HG02981 (cell line): Measurements from ENCODE around the gene KRTAP12-3.
"Not testable (repeated sequence)": the region's sequence is repeated elsewhere in the genome, so short reads cannot be mapped to it uniquely, and the experiment has no call there.

ENCODE experiments used
- ATAC-seq: cut with Tn5 transposase; IDR thresholded peaks from one replicate; pipeline ENCODE4 v1.9.1; 2021; ENCODE audit warnings: mild to moderate bottlenecking, moderate library complexity; ENCODE audit not compliant: unreplicated experiment

KRTAP12-3 gene

DNA sequence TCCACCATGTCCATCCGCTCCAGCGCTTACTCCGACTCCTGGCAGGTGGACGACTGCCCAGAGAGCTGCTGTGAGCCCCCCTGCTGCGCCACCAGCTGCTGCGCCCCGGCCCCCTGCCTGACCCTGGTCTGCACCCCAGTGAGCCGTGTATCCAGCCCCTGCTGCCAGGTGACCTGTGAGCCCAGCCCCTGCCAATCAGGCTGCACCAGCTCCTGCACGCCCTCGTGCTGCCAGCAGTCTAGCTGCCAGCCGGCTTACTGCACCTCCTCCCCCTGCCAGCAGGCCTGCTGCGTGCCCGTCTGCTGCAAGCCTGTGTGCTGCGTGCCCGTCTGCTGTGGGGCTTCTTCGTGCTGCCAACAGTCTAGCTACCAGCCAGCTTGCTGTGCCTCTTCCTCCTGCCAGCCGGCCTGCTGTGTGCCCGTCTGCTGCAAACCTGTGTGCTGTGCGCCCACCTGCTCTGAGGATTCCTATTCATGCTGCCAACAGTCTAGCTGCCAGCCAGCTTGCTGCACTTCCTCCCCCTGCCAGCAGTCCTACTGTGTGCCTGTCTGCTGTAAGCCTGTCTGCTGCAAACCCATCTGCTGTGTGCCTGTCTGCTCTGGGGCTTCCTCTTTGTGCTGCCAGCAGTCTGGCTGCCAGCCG, 30.4 kb upstream of the KRTAP12-3 start:
- not testable (repeated sequence) for ATAC-seq

DNA sequence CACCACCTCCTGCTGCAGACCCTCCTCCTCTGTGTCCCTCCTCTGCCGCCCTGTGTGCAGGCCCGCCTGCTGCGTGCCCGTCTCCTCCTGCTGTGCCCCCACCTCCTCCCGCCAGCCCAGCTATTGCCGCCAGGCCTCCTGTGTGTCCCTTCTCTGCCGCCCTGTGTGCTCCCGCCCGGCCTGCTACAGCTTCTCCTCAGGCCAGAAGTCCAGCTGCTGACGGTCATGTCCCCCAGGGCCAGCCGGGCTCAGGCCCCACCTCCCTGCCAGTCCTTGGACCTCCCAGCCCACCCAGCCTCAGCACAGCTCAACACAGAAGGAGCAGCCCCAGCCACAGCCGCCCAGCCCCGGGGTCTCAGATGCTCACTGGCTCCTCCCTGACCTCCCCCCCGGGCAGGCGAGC, 29.9 kb upstream of the KRTAP12-3 start:
- ATAC-seq = not testable (repeated sequence)

DNA sequence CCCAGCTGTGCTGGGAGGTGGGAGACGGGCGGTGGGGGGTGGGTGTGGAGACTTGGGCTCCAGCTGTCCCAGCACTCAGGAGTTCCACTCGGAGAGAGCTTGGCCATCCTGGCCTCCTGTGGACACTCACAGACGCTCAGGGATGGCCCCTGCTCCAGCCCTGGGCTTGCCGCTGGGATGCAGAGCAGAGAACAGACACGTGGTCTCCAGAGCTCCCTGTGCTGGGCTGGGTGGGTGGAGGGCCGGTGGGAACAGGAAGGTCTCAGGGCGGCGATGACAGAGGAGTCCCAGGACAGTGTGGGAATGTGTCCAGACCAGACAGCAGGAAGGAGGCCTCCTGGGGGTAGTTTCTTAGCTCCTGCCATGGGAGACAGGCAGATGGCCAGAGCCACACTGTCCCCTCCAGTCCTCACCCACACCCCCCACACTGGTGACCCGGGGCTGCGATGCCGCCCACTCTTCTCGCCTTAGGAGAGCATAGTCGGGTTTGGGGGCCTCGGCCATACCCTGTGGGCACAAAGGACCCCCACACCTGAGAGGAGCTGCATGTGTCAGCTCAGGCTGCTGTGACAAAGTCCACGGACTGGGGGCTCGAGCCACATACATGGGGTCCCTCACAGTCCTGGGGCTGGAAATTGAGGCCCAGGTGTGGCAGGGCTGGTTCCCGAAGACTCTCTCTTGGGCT, 28.9 kb upstream of the KRTAP12-3 start:
- ATAC-seq = no peak

DNA sequence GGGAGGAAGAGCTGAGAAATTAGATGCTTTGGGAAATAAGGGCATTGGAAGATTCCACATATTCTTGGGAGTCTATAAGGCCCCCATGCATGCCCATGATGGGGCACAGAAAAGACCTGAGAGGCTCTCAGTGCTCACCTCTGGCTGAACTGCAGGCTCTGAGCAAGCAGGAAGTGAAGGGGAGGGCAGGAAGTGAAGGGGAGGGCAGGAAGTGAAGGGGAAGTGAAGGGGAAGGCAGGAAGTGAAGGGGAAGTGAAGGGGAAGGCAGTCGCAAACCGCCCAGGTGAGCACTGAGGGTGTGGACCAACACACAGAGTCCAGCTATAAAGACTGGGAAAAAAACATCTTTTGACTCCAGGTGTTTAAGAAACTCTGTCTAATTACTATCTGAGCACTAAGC, 27.3 kb upstream of the KRTAP12-3 start:
- no peak for ATAC-seq

DNA sequence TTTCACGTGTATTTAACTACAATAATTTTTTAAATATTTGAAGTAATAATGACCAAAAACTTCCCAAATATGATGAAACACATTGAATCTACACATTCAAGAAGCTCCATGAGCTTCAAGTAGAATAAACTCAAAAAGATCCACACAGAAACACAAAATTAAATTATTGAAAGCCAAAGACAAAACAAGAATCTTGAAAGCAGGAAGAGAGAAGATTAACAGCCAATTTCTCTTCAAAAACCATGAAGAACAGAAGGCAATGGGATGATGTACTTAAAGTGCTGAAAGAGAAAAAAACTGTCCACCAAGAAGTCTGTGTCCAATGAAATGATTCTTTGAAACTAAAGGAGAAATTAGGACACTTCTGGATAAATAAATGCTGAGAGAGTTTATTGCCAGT, 25.7 kb upstream of the KRTAP12-3 start:
- no peak for ATAC-seq

DNA sequence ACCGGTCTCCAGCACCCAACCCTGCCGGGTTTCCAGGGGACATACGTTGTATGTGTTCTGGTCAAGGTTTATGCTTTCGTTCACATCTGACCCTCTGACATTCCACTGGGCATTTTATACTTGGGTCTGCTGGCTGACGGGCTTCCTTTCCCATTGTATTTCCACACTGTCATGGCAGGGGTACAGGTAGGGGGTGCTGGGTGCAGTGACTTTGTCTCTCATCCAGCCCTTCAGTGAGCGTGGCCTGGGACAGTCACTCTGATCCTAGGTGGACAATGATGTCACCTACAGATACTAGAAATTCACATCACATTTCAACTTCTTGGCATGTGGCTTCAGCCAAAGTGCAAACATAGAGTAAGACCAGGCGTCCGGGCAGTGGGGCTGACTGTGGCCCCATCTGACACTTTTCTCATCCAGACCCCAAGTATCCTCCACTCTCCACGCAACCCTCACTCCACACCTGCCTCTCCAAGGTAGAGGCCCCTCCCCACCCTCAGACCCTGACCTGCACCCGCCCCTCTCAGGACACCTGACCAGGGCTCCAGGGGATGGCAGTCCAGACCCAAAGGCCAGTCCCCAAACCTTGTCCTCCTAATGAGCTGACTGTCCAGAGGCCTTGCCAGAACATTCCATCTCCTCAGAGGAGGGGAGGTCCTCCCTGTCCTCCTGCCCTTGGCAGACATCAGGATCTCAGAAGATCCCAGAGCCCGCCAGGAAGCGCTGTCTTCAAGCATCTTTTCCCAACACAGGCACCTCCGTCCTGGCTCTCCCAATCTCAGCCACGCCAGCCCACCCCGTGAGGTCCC, 21.3 kb upstream of the KRTAP12-3 start:
- no peak for ATAC-seq

DNA sequence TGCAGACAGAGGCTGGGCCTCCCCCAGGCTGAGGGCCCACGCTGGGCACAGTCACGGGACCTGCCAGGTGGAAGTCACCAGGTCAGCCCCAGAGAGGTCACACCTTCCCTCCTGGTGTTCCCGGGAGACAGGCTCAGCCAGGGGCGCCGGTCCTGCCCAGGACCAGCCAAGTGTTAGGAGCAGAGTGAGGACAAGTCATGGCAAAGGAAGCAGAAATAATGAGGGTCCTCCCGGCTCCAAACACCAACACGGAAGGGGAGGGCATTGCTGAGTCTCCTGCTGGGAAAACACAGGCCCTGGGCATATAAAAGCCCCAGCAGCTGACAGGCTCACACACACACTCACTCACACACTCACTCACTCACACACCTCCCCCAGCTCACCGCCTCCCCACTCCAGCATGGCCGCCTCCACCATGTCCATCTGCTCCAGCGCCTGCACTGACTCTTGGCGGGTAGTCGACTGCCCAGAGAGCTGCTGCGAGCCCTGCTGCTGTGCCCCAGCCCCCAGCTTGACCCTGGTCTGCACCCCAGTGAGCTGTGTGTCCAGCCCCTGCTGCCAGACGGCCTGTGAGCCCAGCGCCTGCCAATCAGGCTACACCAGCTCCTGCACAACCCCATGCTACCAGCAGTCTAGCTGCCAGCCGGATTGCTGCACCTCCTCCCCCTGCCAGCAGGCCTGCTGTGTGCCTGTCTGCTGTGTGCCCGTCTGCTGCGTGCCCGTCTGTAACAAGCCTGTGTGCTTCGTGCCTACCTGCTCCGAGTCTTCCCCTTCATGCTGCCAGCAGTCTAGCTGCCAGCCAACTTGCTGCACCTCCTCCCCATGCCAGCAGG, 20.5 kb upstream of the KRTAP12-3 start, which contains the start of gene KRTAP10-10:
TSS of gene KRTAP10-10 (plus strand) at position 339 of the 833 bp plus-strand sequence. CDS start at position 401, 62 bp downstream.
- ATAC-seq = no peak

DNA sequence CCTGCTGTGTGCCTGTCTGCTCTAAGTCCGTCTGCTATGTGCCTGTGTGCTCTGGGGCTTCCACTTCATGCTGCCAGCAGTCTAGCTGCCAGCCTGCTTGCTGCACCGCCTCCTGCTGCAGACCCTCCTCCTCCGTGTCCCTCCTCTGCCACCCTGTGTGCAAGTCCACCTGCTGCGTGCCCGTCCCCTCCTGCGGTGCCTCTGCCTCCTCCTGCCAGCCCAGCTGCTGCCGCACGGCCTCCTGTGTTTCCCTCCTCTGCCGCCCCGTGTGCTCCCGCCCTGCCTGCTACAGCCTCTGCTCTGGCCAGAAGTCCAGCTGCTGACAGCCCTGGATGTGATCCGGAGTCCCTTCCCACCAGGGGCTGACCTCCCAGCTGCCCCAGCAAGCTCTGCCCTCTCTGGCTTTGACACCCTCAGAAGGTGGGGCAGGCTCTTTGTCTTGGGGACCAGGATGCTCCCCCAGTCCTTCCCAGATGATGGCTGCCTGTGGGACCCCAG, 19.8 kb upstream of the KRTAP12-3 start:
- ATAC-seq = not testable (repeated sequence)

DNA sequence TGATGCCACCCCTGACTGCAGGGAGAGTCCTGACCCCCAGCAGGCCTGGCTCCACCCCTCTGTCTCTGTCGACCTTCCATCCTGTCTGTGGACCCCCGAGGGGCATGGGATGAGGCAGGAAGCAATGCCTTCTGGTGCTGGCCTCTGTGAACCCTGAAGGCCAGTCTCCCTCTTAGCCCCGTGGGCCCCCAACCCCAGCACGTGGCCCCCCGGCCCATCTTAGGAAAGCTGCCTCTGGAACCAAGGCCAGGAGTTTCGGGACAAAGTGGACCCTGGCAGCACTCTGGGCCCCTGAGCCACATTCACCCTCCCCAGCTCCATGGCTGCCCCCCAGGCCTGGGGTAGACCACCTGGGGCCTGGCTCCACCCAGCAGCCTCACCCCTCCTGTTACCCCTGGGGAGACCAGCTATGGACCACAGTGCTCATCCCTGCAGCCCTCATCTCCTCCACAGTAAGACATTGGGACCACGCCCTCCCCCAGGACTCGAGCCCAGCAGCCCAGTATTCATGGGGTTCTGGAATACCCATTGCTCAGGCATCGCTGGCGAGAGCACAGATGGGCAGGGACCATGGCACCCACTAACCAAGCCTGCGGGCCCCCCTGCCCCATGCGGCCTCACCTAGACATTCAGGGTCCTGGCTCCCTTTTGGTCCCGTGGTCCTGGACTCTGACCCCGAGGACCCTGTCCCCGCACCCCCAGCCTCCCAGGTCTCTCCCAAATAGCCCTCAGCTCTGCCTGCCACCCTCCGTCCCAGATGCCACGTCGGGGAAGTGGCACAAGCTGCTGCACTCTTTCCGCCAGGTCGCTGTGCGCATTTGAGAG, 19.0 kb upstream of the KRTAP12-3 start:
- ATAC-seq = not testable (repeated sequence)

DNA sequence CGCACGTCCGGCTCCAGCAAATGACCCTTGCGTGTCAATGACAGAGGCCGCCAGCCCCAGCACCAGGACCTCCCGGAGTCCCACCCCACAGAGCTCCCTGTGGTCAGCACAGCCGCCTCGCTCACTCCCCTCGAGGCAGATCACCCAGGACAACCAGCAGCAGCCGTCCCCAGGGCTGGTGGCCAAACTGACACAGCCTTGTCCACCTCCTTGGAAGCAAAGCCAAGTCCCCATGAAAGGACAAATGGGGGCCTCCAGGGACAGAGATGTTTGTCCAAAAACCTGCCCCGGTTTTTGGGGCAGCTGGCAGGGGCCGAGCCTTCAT, 18.4 kb upstream of the KRTAP12-3 start:
- ATAC-seq = no peak

DNA sequence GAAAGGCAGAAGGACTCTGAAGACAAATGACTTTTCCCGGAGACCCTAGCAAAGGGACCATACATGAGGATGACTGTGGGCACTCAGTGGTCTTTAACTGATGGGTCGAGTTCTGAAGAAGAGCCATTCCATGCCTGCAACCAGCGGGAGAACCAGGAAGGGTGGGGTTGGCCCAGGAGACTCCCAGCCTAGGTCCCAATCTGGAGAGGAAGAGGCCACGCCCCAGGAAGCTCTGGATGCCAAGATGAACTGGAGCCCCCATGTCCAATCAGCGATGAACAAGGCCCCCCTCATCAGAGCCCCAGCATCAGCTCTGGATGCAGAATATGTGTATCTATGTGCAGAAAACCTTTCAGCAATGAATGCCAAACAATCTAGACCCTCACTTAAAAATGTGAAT, 17.0 kb upstream of the KRTAP12-3 start:
- ATAC-seq = no peak

DNA sequence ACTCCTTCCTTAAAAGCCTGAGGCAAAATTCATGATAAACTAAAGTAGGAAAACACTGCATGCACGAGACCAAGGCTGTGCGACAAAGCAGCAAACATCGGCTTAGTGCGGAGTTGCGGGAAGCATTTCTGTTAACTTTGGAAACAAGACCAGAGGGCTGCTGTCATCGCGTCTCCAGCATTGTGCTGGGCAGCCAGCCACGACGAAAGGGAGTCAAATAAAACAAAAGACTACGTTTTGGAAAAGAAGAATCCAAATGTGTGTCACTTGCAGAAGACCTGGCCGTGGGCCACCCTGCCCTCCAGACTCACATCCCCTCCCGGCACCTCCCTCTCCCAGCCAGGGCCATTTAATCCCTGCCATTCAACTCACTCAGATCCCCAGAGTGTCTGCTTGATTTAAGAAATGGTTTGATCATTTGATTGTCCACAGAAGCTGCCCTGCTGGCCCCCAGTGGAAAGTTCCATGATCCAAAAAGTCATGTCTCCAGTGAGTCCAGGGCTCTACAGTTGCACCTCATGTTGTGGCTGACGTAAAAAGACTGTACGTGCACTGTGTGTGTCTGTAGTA, 13.9 kb upstream of the KRTAP12-3 start:
- ATAC-seq = no peak

DNA sequence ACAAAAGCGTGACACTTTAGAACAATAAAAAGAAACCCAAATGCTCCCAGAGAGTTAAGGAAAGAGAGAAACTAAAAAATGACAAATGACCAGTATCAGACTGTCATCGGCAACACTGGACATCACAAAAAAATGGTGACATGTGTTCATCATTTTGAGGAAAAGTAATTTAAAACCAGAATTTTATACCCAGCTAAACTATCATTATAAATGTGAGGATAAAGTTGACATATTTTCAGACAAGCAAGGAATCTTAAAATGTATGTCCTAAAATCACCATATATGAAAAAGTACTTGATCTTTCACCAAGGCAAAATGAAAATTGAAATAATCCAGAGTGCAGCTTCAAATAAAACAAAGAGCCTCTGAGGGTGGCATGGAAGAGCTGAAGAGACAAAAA, 12.9 kb upstream of the KRTAP12-3 start:
- no peak for ATAC-seq

DNA sequence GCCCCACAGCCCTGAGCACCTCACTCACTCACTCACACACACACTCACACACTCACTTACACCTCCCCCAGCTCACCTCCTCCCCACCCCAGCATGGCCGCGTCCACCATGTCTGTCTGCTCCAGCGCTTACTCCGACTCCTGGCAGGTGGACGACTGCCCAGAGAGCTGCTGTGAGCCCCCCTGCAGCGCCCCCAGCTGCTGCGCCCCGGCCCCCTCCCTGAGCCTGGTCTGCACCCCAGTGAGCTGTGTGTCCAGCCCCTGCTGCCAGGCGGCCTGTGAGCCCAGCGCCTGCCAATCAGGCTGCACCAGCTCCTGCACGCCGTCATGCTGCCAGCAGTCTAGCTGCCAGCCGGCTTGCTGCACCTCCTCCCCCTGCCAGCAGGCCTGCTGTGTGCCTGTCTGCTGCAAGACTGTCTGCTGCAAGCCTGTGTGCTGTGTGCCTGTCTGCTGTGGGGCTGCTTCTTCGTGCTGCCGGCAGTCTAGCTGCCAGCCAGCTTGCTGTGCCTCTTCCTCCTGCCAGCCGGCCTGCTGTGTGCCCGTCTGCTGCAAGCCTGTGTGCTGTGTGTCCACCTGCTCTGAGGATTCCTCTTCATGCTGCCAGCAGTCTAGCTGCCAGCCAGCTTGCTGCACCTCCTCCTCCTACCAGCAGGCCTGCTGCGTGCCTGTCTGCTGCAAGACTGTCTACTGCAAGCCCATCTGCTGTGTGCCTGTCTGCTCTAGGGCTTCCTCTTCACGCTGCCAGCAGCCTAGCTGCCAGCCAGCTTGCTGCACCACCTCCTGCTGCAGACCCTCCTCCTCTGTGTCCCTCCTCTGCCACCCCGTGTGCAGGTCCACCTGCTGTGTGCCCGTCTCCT, 11.1 kb upstream of the KRTAP12-3 start, which contains the start of gene KRTAP10-11:
TSS of gene KRTAP10-11 (plus strand) at position 49 of the 856 bp plus-strand sequence. CDS start at position 94, 45 bp downstream.
- ATAC-seq = not testable (repeated sequence)

DNA sequence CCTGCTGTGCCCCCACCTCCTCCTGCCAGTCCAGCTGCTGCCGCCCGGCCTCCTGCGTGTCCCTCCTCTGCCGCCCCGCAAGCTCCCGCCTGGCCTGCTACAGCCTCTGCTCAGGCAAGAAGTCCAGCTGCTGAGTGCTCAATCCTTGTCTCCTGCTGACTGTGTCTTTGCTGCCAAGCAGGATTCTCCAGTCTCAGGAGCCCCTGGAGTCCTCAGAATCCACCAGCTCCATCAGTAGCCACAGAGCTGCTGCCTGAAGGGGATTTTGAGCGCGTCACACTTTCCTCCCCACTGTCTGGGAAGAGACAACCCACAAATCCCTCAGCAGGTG, 10.5 kb upstream of the KRTAP12-3 start:
- ATAC-seq = no peak

DNA sequence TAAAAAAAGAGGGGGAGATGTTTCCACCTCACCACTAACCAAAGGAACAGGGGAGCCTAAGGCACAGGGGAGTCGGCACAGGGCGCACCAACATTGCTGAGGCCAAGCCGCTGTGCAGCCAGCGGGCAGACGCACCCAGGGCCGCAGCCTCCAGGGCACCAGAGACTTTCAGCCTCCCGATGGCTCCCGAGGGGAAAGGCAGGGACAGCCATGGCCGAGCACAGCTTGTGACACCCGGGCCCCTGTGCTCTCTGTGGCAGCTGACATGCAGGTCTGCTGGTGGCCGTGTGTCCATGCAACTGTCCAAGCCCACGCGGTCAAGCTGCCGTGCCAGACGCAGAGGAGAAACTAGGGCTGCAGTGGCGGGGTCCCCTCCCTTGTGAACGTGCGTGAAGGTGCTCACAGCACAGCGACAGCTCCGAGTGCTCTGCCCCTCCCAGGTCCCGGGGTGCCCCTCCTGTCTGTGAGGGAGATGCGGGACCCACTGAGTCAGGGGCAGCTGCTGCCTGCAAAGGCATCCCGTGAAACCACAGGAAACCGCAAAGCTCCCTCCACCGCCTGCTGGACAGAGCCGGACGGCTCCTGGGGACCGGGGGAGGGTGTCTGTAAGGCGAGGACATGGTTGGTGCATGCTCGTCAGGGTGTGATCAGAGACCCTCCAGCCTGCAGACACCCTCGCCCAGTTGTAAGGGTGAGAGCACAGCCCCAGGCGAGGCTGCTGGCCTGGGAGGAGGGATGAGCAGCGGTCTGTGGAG, 9.0 kb upstream of the KRTAP12-3 start:
- no peak for ATAC-seq

DNA sequence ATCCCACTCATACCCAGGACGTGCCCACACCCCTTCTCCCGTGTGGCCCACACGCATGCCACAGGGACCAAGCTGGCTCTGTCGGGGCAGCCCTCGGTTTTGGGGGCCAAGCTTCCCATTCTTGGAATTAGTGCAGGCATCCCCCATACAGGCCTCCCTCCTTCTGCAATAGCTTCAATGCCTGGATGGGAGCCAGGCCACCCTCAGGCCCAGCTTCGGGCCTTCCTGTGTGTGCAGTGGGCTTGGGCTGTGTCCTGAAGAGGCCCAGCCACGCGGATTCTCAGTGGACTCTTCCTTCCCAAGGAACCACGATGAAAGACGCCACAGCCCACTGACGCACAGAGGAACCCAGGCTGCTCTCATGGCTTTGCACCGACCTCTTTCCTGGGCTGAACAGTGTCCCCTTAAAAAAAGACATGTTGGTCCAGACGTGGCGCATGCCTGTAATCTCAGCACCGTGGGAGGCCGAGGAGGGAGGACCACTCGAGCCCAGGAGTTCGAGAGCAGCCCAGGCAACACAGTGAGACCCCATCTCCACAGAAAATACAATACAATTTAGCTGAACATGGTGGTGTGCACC, 8.1 kb upstream of the KRTAP12-3 start:
- ATAC-seq = no peak
